ENCODE data around the gene ATOH8.

The ATOH8 gene

DNA sequence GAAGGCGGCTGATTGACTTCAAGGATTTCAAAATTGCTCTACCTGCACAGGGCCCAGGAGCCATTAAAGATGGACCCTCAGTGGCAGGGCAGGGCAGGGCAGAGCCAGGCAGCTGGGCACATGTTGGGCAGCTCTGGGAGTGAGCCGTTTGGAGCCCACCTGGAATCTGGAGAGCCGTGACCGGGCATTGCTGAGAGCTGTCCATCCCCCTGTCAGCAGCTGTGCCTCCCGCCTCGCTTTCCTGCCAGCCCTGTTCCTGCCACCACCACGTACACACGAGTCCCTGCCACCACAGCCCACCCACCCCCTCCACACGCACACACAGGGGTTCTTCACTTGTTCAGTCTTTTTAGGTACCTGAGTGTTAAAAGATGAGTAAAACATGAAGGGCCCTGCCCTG is 22.9 kb downstream of the ATOH8 start:
- Histone ChIP-seq H3K4me3 (ENCODE audit: low read depth, low read length, poor library complexity, severe bottlenecking) (no peak overlapping the region), H2AFZ (ENCODE audit: low read length) (no peak overlapping the region), H3K27me3 (ENCODE audit: insufficient read depth, low read length) (peaks cover 17% of the 10 kb centered on the region), H3K9me3 (ENCODE audit: low read length) (no peaks in the 10 kb centered on the region), H3K9ac (ENCODE audit: low read length) (no peak overlapping the region), H3K27ac (ENCODE audit: low read depth, low read length, poor library complexity, severe bottlenecking) (no peak overlapping the region), H3K4me1 (ENCODE audit: insufficient read depth, low read length, severe bottlenecking) (no peaks in the 10 kb centered on the region), H3F3A (ENCODE audit: insufficient read depth, low read length) (no peaks in the 10 kb centered on the region), H3K79me2 (ENCODE audit: insufficient read depth, low read length) (no peaks in the 10 kb centered on the region), H3K36me3 (ENCODE audit: insufficient read depth, low read length) (no peaks in the 10 kb centered on the region), H3K4me2 (ENCODE audit: low read length) (no peak overlapping the region), H4K20me1 (ENCODE audit: insufficient read depth, low read length) (no peaks in the 10 kb centered on the region), H3K9me2 (ENCODE audit: low read depth, low read length) (no peaks in the 10 kb centered on the region)
- TF ChIP-seq CTCF (IDR thresholded peaks at IDR 0.05; ENCODE audit: low read length) (no peak), EZH2 (IDR thresholded peaks at IDR 0.05; ENCODE audit: borderline replicate concordance, low read length) (no peak)

DNA sequence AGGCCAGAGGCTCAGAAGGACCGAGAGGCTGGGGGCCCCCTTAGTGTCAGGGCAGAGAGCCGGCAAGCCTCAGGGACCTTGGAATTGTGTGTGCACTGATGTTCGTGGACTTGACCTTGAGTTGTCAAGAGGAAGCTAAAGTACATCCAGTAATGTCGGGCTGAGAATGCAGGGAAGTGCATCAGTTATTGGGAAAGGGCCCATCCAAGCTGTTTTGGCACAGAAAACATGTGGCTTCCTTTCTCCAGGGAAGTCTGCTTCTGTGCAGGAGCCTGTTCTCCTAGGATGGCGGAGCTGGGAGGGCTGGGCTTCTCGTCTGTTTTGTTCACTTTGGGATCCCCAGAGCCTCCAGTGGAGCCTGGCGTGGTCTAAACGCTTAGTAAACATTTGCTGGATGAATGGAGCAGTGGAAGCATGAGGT is 23.7 kb downstream of the ATOH8 start:
- no peaks in the 10 kb centered on the region for H4K20me1 ChIP-seq (ENCODE audit: insufficient read depth, low read length)
- no peaks in the 10 kb centered on the region for H3K79me2 ChIP-seq (ENCODE audit: insufficient read depth, low read length)
- no peak overlapping the region for H3K9ac ChIP-seq (ENCODE audit: low read length)
- H3K27ac ChIP-seq (ENCODE audit: low read depth, low read length, poor library complexity, severe bottlenecking): no peak overlapping the region
- no peaks in the 10 kb centered on the region for H3K36me3 ChIP-seq (ENCODE audit: insufficient read depth, low read length)
- no peak overlapping the region for H2AFZ ChIP-seq (ENCODE audit: low read length)
- TF ChIP-seq EZH2 (IDR thresholded peaks at IDR 0.05; ENCODE audit: borderline replicate concordance, low read length): no peak
- no peak for TF ChIP-seq CTCF (IDR thresholded peaks at IDR 0.05; ENCODE audit: low read length)
- H3K4me2 ChIP-seq (ENCODE audit: low read length): no peak overlapping the region
- no peak overlapping the region for H3K4me3 ChIP-seq (ENCODE audit: low read depth, low read length, poor library complexity, severe bottlenecking)
- H3K9me3 ChIP-seq (ENCODE audit: low read length): no peaks in the 10 kb centered on the region
- H3K4me1 ChIP-seq (ENCODE audit: insufficient read depth, low read length, severe bottlenecking): no peaks in the 10 kb centered on the region
- peaks cover 16% of the 10 kb centered on the region for H3K27me3 ChIP-seq (ENCODE audit: insufficient read depth, low read length)
- no peaks in the 10 kb centered on the region for H3F3A ChIP-seq (ENCODE audit: insufficient read depth, low read length)
- H3K9me2 ChIP-seq (ENCODE audit: low read depth, low read length): no peaks in the 10 kb centered on the region

- no peak overlapping the region for H3K27ac ChIP-seq (ENCODE audit: low read depth, low read length, poor library complexity, severe bottlenecking)
- no peak overlapping the region for H3K4me3 ChIP-seq (ENCODE audit: low read depth, low read length, poor library complexity, severe bottlenecking)
- no peaks in the 10 kb centered on the region for H3K9me2 ChIP-seq (ENCODE audit: low read depth, low read length)
- H4K20me1 ChIP-seq (ENCODE audit: insufficient read depth, low read length): no peaks in the 10 kb centered on the region
- no peak overlapping the region for H2AFZ ChIP-seq (ENCODE audit: low read length)
- H3F3A ChIP-seq (ENCODE audit: insufficient read depth, low read length): no peaks in the 10 kb centered on the region
- no peaks in the 10 kb centered on the region for H3K9me3 ChIP-seq (ENCODE audit: low read length)
- no peak overlapping the region for H3K4me2 ChIP-seq (ENCODE audit: low read length)
- H3K9ac ChIP-seq (ENCODE audit: low read length): no peak overlapping the region
- no peaks in the 10 kb centered on the region for H3K79me2 ChIP-seq (ENCODE audit: insufficient read depth, low read length)
- H3K36me3 ChIP-seq (ENCODE audit: insufficient read depth, low read length): no peaks in the 10 kb centered on the region
- H3K4me1 ChIP-seq (ENCODE audit: insufficient read depth, low read length, severe bottlenecking): no peaks in the 10 kb centered on the region
- no peak for TF ChIP-seq CTCF (IDR thresholded peaks at IDR 0.05; ENCODE audit: low read length)
- no peak for TF ChIP-seq EZH2 (IDR thresholded peaks at IDR 0.05; ENCODE audit: borderline replicate concordance, low read length)
- H3K27me3 ChIP-seq (ENCODE audit: insufficient read depth, low read length): peaks cover 6% of the 10 kb centered on the region; the same call in 1 of the 2 replicates
These were observed 25.0 kb downstream of the ATOH8 start for GRCh38 chr2:85778646-85779379.

Data from OCI-LY1 (cell line).